Measurements from ENCODE around the gene NR6A1.

Gene NR6A1

GRCh38 chr9:124544535-124544934 lies 226.6 kb downstream of the NR6A1 start:
- Histone ChIP-seq H3K36me3 (ENCODE audit: insufficient read depth, low read length) (no peaks in the 10 kb centered on the region), H3F3A (ENCODE audit: low read depth) (no peaks in the 10 kb centered on the region), H3K27me3 (ENCODE audit: insufficient read depth, low read length, poor library complexity, severe bottlenecking) (no peaks in the 10 kb centered on the region), H3K79me2 (ENCODE audit: insufficient read depth, low read length) (no peaks in the 10 kb centered on the region), H3K4me3 (ENCODE audit: low read length, poor library complexity, severe bottlenecking) (no peak overlapping the region), H3K9me2 (replicated peaks; ENCODE audit: low read depth, low read length) (no peaks in the 10 kb centered on the region), H3K4me1 (ENCODE audit: insufficient read depth, low read length, poor library complexity, severe bottlenecking) (peaks cover 8% of the 10 kb centered on the region), H4K20me1 (ENCODE audit: insufficient read depth, low read length, poor library complexity, severe bottlenecking) (no peaks in the 10 kb centered on the region), H3K4me2 (ENCODE audit: low read depth, low read length, poor library complexity, severe bottlenecking) (no peak overlapping the region), H3K9me3 (ENCODE audit: insufficient read depth, low read depth, low read length) (no peaks in the 10 kb centered on the region), H2AFZ (ENCODE audit: low read length) (no peak overlapping the region), H3K9ac (ENCODE audit: low read depth, low read length, poor library complexity, severe bottlenecking) (no peak overlapping the region)
- TF ChIP-seq EZH2phosphoT487 (IDR thresholded peaks at IDR 0.05; ENCODE audit: borderline replicate concordance) (no peak), CTCF (conservative IDR thresholded peaks at IDR 0.05; ENCODE audit: low read length) (no peak)

GRCh38 chr9:124541824-124542223 lies 229.3 kb downstream of the NR6A1 start:
- Histone ChIP-seq H3K9me2 (replicated peaks; ENCODE audit: low read depth, low read length) (no peaks in the 10 kb centered on the region), H3K27me3 (ENCODE audit: insufficient read depth, low read length, poor library complexity, severe bottlenecking) (no peaks in the 10 kb centered on the region), H2AFZ (ENCODE audit: low read length) (no peak overlapping the region), H3K4me2 (ENCODE audit: low read depth, low read length, poor library complexity, severe bottlenecking) (no peak overlapping the region), H3K9me3 (ENCODE audit: insufficient read depth, low read depth, low read length) (no peaks in the 10 kb centered on the region), H3K9ac (ENCODE audit: low read depth, low read length, poor library complexity, severe bottlenecking) (no peak overlapping the region), H4K20me1 (ENCODE audit: insufficient read depth, low read length, poor library complexity, severe bottlenecking) (no peaks in the 10 kb centered on the region), H3K4me1 (ENCODE audit: insufficient read depth, low read length, poor library complexity, severe bottlenecking) (no peaks in the 10 kb centered on the region), H3K36me3 (ENCODE audit: insufficient read depth, low read length) (peaks cover 18% of the 10 kb centered on the region; the same call in 1 of the 2 replicates), H3F3A (ENCODE audit: low read depth) (no peaks in the 10 kb centered on the region), H3K79me2 (ENCODE audit: insufficient read depth, low read length) (no peaks in the 10 kb centered on the region), H3K4me3 (ENCODE audit: low read length, poor library complexity, severe bottlenecking) (no peak overlapping the region)
- no peak for TF ChIP-seq EZH2phosphoT487 (IDR thresholded peaks at IDR 0.05; ENCODE audit: borderline replicate concordance)
- no peak for TF ChIP-seq CTCF (conservative IDR thresholded peaks at IDR 0.05; ENCODE audit: low read length)

DNA sequence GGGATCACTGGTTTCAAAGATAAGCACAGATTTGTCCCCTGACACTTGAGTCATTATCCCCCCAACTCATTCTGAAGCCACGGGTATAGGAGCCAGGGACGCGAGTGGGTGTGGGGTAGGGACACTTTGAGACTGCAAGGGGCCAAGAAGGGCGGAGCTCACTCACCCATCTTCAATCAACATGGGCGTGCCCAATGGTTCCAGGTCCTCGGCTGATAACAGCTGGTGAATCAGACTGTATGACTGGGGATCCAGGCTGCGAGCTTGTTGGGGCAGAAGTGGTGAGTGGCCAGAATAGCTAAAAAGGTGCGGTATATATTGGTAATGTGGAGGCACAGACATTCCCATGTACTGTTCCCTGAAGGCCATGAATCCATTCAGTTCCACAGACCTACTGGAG lies 233.2 kb downstream of the NR6A1 start:
- Histone ChIP-seq H3K79me2 (ENCODE audit: insufficient read depth, low read length) (no peaks in the 10 kb centered on the region), H3K4me3 (ENCODE audit: low read length, poor library complexity, severe bottlenecking) (no peak overlapping the region), H2AFZ (ENCODE audit: low read length) (no peak overlapping the region), H3K9ac (ENCODE audit: low read depth, low read length, poor library complexity, severe bottlenecking) (no peak overlapping the region), H3K27me3 (ENCODE audit: insufficient read depth, low read length, poor library complexity, severe bottlenecking) (no peaks in the 10 kb centered on the region), H3F3A (ENCODE audit: low read depth) (no peaks in the 10 kb centered on the region), H3K4me1 (ENCODE audit: insufficient read depth, low read length, poor library complexity, severe bottlenecking) (no peaks in the 10 kb centered on the region), H3K9me2 (replicated peaks; ENCODE audit: low read depth, low read length) (no peaks in the 10 kb centered on the region), H3K4me2 (ENCODE audit: low read depth, low read length, poor library complexity, severe bottlenecking) (no peak overlapping the region), H3K36me3 (ENCODE audit: insufficient read depth, low read length) (peaks cover 18% of the 10 kb centered on the region; the same call in 1 of the 2 replicates), H3K9me3 (ENCODE audit: insufficient read depth, low read depth, low read length) (no peaks in the 10 kb centered on the region), H4K20me1 (ENCODE audit: insufficient read depth, low read length, poor library complexity, severe bottlenecking) (no peaks in the 10 kb centered on the region)
- TF ChIP-seq EZH2phosphoT487 (IDR thresholded peaks at IDR 0.05; ENCODE audit: borderline replicate concordance) (no peak), CTCF (conservative IDR thresholded peaks at IDR 0.05; ENCODE audit: low read length) (no peak)

Data from Loucy (cell line).